Mesenchymal stem cell (in vitro differentiated cells and primary cell): Measurements from ENCODE around the gene ABCG1.

Experiments
- DNase-seq: peaks from one replicate; pipeline ENCODE4 v3.0.0-alpha.2; 2013
- H2AFZ ChIP-seq: one replicate; pipeline ENCODE4 v1.6.1; 2013; ENCODE audit warnings: low read depth, mild to moderate bottlenecking, control low read depth, inconsistent platforms, low read length, moderate library complexity
- H2AK5ac ChIP-seq: 2 replicates; pipeline ENCODE4 v1.6.1; 2013; ENCODE audit warnings: low read length, moderate library complexity, mild to moderate bottlenecking, inconsistent platforms; ENCODE audit not compliant: severe bottlenecking
- H2BK120ac ChIP-seq: one replicate; pipeline ENCODE4 v1.6.1; 2013; ENCODE audit warnings: low read depth, mild to moderate bottlenecking, inconsistent platforms, low read length, moderate library complexity
- H2BK12ac ChIP-seq, 2 experiments: one replicate each; pipeline ENCODE4 v1.6.1; 2013; ENCODE audit warnings: inconsistent platforms in 2 of 2, low read length in 2 of 2, mild to moderate bottlenecking in 2 of 2, moderate library complexity in 2 of 2, control low read depth in 1 of 2
- H2BK15ac ChIP-seq: one replicate; pipeline ENCODE4 v1.6.1; 2013; ENCODE audit warnings: mild to moderate bottlenecking, low read depth, inconsistent platforms; ENCODE audit not compliant: poor library complexity, severe bottlenecking
- H2BK5ac ChIP-seq: 2 replicates; pipeline ENCODE4 v1.6.1; 2013; ENCODE audit warnings: low read depth, mild to moderate bottlenecking, low read length, control low read depth, inconsistent platforms; ENCODE audit not compliant: poor library complexity, severe bottlenecking
- H3K14ac ChIP-seq, 2 experiments: one replicate each; pipeline ENCODE4 v1.6.1; 2013; ENCODE audit warnings: inconsistent platforms in 2 of 2, low read length in 2 of 2, control low read depth in 1 of 2, mild to moderate bottlenecking in 1 of 2, moderate library complexity in 1 of 2
- H3K18ac ChIP-seq, 2 experiments: one replicate each; pipeline ENCODE4 v1.6.1; 2013; ENCODE audit warnings: inconsistent platforms in 2 of 2, low read length in 2 of 2, control low read depth in 1 of 2, low read depth in 1 of 2, mild to moderate bottlenecking in 1 of 2
- H3K23ac ChIP-seq, 2 experiments: one replicate each; pipeline ENCODE4 v1.6.1; 2013; ENCODE audit warnings: inconsistent platforms in 2 of 2, low read length in 2 of 2, mild to moderate bottlenecking in 2 of 2, moderate library complexity in 2 of 2, control low read depth in 1 of 2
- H3K27ac ChIP-seq: 2 replicates; pipeline ENCODE4 v1.5.1; 2013; ENCODE audit warnings: mild to moderate bottlenecking, moderate library complexity, low read length, control low read depth, inconsistent platforms; ENCODE audit not compliant: poor library complexity, severe bottlenecking
- H3K27me3 ChIP-seq, 2 experiments: 2 replicates each; pipeline versions ENCODE4 v1.6.1 to v1.7.0; 2013; ENCODE audit warnings: low read length in 2 of 2, mild to moderate bottlenecking in 2 of 2, moderate library complexity in 2 of 2, control low read depth in 1 of 2, inconsistent platforms in 1 of 2; ENCODE audit not compliant: control insufficient read depth in 1 of 2, insufficient read depth in 1 of 2
- H3K36me3 ChIP-seq, 2 experiments: 2 replicates each; pipeline versions ENCODE4 v1.6.1 to v1.7.0; 2013; ENCODE audit warnings: low read length in 2 of 2, control low read depth in 1 of 2, inconsistent platforms in 1 of 2, low read depth in 1 of 2, mild to moderate bottlenecking in 1 of 2; ENCODE audit not compliant: insufficient read depth in 2 of 2, control insufficient read depth in 1 of 2
- H3K4ac ChIP-seq, 2 experiments: one replicate each; pipeline ENCODE4 v1.6.1; 2013; ENCODE audit warnings: inconsistent platforms in 2 of 2, low read length in 2 of 2, mild to moderate bottlenecking in 2 of 2, moderate library complexity in 2 of 2, control low read depth in 1 of 2, low read depth in 1 of 2
- H3K4me1 ChIP-seq: 2 replicates; pipeline ENCODE4 v1.6.1; 2013; ENCODE audit warnings: low read depth, low read length, control low read depth; ENCODE audit not compliant: control insufficient read depth, insufficient read depth
- H3K4me2 ChIP-seq: 2 replicates; pipeline ENCODE4 v1.6.1; 2013; ENCODE audit warnings: low read length, mild to moderate bottlenecking, inconsistent platforms; ENCODE audit not compliant: poor library complexity, severe bottlenecking
- H3K4me3 ChIP-seq, 2 experiments: 2 replicates each; pipeline versions ENCODE4 v1.5.1 to v1.7.0; 2013; ENCODE audit warnings: low read length in 2 of 2, mild to moderate bottlenecking in 2 of 2, control low read depth in 1 of 2, low read depth in 1 of 2; ENCODE audit not compliant: insufficient read depth in 1 of 2
- H3K79me1 ChIP-seq: replicated peaks from 2 replicates; pipeline ENCODE4 v1.6.1; 2013; ENCODE audit warnings: mild to moderate bottlenecking, control low read depth, low read length, inconsistent platforms; ENCODE audit not compliant: poor library complexity, severe bottlenecking
- H3K9ac ChIP-seq: 2 replicates; pipeline ENCODE4 v1.7.0; 2013; ENCODE audit warnings: mild to moderate bottlenecking, low read length, moderate library complexity
- H3K9me3 ChIP-seq: 2 replicates; pipeline ENCODE4 v1.7.0; 2013; ENCODE audit warnings: mild to moderate bottlenecking, low read length; ENCODE audit not compliant: control insufficient read depth
- H4K8ac ChIP-seq: one replicate; pipeline ENCODE4 v1.6.1; 2013; ENCODE audit warnings: inconsistent platforms, mild to moderate bottlenecking, low read length, moderate library complexity
- H4K91ac ChIP-seq: one replicate; pipeline ENCODE4 v1.6.1; 2013; ENCODE audit warnings: mild to moderate bottlenecking, low read length, inconsistent platforms
- WGBS: methylation state at CpG from one replicate; pipeline ENCODE4 v1.1.7; 2013; ENCODE audit warnings: mixed read lengths; 5-methylcytosine and 5-hydroxymethylcytosine counted together

The ABCG1 gene

DNA sequence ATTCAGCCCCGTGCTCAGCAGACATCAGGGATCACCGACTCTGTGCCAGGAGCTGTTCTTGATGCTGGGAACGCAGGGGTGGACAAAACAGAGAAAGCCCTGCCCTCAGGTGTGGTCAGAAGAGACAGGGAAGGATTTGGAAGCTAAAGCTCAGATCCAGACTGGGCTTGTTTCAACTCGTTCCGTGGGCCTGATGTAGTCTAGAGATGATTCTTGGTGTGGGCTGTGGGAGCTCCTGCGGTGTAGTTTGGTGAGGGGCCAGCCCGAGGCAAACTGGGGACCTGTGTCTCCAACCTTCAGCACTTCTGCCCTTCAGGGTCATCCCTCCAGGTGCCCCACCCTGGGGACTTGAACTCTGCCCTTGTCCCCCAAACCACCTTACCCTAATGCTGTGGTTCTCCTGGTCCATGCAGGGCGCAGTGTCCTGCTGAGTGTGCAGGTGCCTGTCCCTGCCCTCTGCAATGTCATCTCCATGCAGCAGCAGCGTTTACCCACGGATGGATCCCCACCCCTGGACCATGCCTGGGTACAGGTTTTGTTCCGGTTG lies 17.3 kb upstream of the ABCG1 start:
- Histone ChIP-seq H2BK120ac (no peak overlapping the region), H3K18ac (no peak overlapping the region), H3K4ac (no peak overlapping the region), H3K4me2 (no peak overlapping the region), H2BK15ac (no peak overlapping the region), H3K4me1 (no peaks in the 10 kb centered on the region), H2AFZ (no peak overlapping the region), H2AK5ac (no peak overlapping the region), H3K9ac (no peak overlapping the region), H3K14ac (no peak overlapping the region), H3K9me3 (no peaks in the 10 kb centered on the region), H3K27ac (no peak overlapping the region), H3K23ac (no peak overlapping the region), H2BK12ac (no peak overlapping the region), H3K4me3 (no peak overlapping the region), H4K8ac (peak overlapping the region; percentile 47), H3K36me3 (no peaks in the 10 kb centered on the region), H3K27me3 (peaks cover 5 to 16% of the 10 kb centered on the region in 2 experiments), H2BK5ac (no peak overlapping the region), H3K79me1 (no peaks in the 10 kb centered on the region), H4K91ac (no peak overlapping the region)
- no peak for DNase-seq
- 84% methylated on average over 10 of the region's 11 CpGs for WGBS

GRCh38 chr21:42202321-42202720 lies 16.6 kb upstream of the ABCG1 start:
- Histone ChIP-seq H3K4ac (no peak overlapping the region), H2AK5ac (no peak overlapping the region), H2BK15ac (no peak overlapping the region), H4K8ac (no peak overlapping the region), H3K4me3 (no peak overlapping the region), H3K4me1 (no peaks in the 10 kb centered on the region), H3K18ac (no peak overlapping the region), H3K36me3 (no peaks in the 10 kb centered on the region), H2AFZ (no peak overlapping the region), H3K9ac (no peak overlapping the region), H3K27me3 (peaks cover 7 to 16% of the 10 kb centered on the region in 2 experiments), H2BK5ac (no peak overlapping the region), H2BK120ac (no peak overlapping the region), H3K23ac (no peak overlapping the region), H3K14ac (no peak overlapping the region), H3K27ac (no peak overlapping the region), H3K79me1 (no peaks in the 10 kb centered on the region), H4K91ac (no peak overlapping the region), H3K9me3 (no peaks in the 10 kb centered on the region), H2BK12ac (no peak overlapping the region), H3K4me2 (no peak overlapping the region)
- no peak for DNase-seq
- WGBS: 82% methylated on average over 10 of the region's 10 CpGs

DNA sequence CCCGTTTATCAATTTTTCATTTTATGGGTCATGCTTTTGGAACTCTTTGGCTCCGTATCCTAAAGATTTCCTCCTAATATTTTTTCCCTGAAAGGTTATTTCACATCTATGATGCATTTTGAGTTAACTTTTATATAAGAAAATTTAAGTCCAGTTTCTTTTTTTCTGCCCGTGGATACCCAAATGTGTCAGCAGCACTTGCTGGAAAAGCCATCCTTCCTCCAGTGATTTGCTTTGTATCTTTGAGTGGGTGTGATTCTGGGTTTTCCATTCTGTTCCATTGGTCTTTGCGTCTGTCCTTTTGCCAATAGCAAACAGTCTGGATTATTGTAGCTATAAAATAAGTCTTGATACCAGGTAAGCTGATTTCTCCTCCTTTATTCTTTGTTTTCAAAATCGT lies 15.6 kb upstream of the ABCG1 start:
- Histone ChIP-seq H3K4me1 (no peaks in the 10 kb centered on the region), H2BK5ac (no peak overlapping the region), H3K23ac (no peak overlapping the region), H3K9me3 (no peaks in the 10 kb centered on the region), H2AK5ac (no peak overlapping the region), H3K36me3 (no peaks in the 10 kb centered on the region), H3K14ac (no peak overlapping the region), H3K4ac (no peak overlapping the region), H2BK15ac (no peak overlapping the region), H3K79me1 (no peaks in the 10 kb centered on the region), H3K4me3 (no peak overlapping the region), H2AFZ (no peak overlapping the region), H2BK12ac (no peak overlapping the region), H4K91ac (no peak overlapping the region), H2BK120ac (no peak overlapping the region), H3K9ac (no peak overlapping the region), H3K18ac (no peak overlapping the region), H3K27me3 (peaks cover 16 to 23% of the 10 kb centered on the region in 2 experiments), H3K4me2 (no peak overlapping the region), H4K8ac (no peak overlapping the region), H3K27ac (no peak overlapping the region)
- DNase-seq: no peak
- WGBS: 82% methylated on average over 2 of the region's 5 CpGs

- WGBS: 69% methylated on average over 1 of the region's 1 CpG
- no peak overlapping the region for H3K23ac ChIP-seq
- no peak for DNase-seq
- H3K4ac ChIP-seq: no peak overlapping the region
- H3K27me3 ChIP-seq: peaks cover 21 to 26% of the 10 kb centered on the region in 2 experiments
- no peak overlapping the region for H3K14ac ChIP-seq
- no peaks in the 10 kb centered on the region for H3K36me3 ChIP-seq
- no peaks in the 10 kb centered on the region for H3K9me3 ChIP-seq
- no peak overlapping the region for H4K91ac ChIP-seq
- H2BK12ac ChIP-seq: no peak overlapping the region
- H3K79me1 ChIP-seq: no peaks in the 10 kb centered on the region
- no peak overlapping the region for H4K8ac ChIP-seq
- H3K18ac ChIP-seq: no peak overlapping the region
- no peak overlapping the region for H2AK5ac ChIP-seq
- H2BK5ac ChIP-seq: no peak overlapping the region
- H3K4me1 ChIP-seq: no peaks in the 10 kb centered on the region
- no peak overlapping the region for H2BK15ac ChIP-seq
- no peak overlapping the region for H3K4me3 ChIP-seq
- no peak overlapping the region for H2BK120ac ChIP-seq
- no peak overlapping the region for H2AFZ ChIP-seq
- H3K27ac ChIP-seq: no peak overlapping the region
- H3K9ac ChIP-seq: no peak overlapping the region
- no peak overlapping the region for H3K4me2 ChIP-seq
Observed at GRCh38 chr21:42203936-42204335, 15.0 kb upstream of the ABCG1 start.
